ENCODE results near the gene PDE4A.
"Not testable (repeated sequence)": the region's sequence is repeated elsewhere in the genome, so short reads cannot be mapped to it uniquely, and the experiment has no call there.

The PDE4A gene

GRCh38 chr19:10407096-10407495 lies 13.2 kb upstream of the PDE4A start:
- Mint-ChIP-seq H3K27me3 (no peaks in the 10 kb centered on the region), H3K27ac (ENCODE audit: low read depth) (peak overlapping the region; percentile 68), H3K4me1 (peaks cover 80% of the 10 kb centered on the region), H3K4me3 (peak overlapping the region; percentile 46), H3K9me3 (no peaks in the 10 kb centered on the region), H3K36me3 (ENCODE audit: insufficient read depth) (peaks cover 16% of the 10 kb centered on the region)
- no peak for ATAC-seq (replicated peaks; ENCODE audit: extremely low read depth, poor library complexity, severe bottlenecking)
- DNase-seq (ENCODE audit: low spot score in 2 of 2): no peak

GRCh38 chr19:10408511-10409283 lies 11.6 kb upstream of the PDE4A start:
- Mint-ChIP-seq H3K4me1 (peaks cover 71% of the 10 kb centered on the region), H3K36me3 (ENCODE audit: insufficient read depth) (peaks cover 8% of the 10 kb centered on the region), H3K27ac (ENCODE audit: low read depth) (peak overlapping the region; percentile 91), H3K4me3 (peak overlapping the region; percentile 45), H3K9me3 (no peaks in the 10 kb centered on the region), H3K27me3 (no peaks in the 10 kb centered on the region)
- ATAC-seq (replicated peaks; ENCODE audit: extremely low read depth, poor library complexity, severe bottlenecking): peak; percentile 61
- DNase-seq (ENCODE audit: low spot score in 2 of 2): peak in 1 of 2 donors; percentile 50

- not testable (repeated sequence) for H3K9me3 Mint-ChIP-seq; ATAC-seq (replicated peaks; ENCODE audit: extremely low read depth, poor library complexity, severe bottlenecking); H3K27ac Mint-ChIP-seq (ENCODE audit: low read depth); H3K27me3 Mint-ChIP-seq; H3K4me3 Mint-ChIP-seq; H3K36me3 Mint-ChIP-seq (ENCODE audit: insufficient read depth); DNase-seq (ENCODE audit: low spot score in 2 of 2)
- H3K4me1 Mint-ChIP-seq: peaks cover 53% of the 10 kb centered on the region
Observed at GRCh38 chr19:10411224-10411623, 9.1 kb upstream of the PDE4A start.

GRCh38 chr19:10412257-10412977 lies 7.9 kb upstream of the PDE4A start:
- peaks cover 8% of the 10 kb centered on the region for H3K36me3 Mint-ChIP-seq (ENCODE audit: insufficient read depth)
- H3K4me1 Mint-ChIP-seq: peaks cover 51% of the 10 kb centered on the region
- H3K27ac Mint-ChIP-seq (ENCODE audit: low read depth): peak overlapping the region; percentile 61
- H3K4me3 Mint-ChIP-seq: peak overlapping the region; percentile 31
- peaks cover 10% of the 10 kb centered on the region for H3K27me3 Mint-ChIP-seq
- no peak for DNase-seq (ENCODE audit: low spot score in 2 of 2)
- ATAC-seq (replicated peaks; ENCODE audit: extremely low read depth, poor library complexity, severe bottlenecking): peak; percentile 37
- no peaks in the 10 kb centered on the region for H3K9me3 Mint-ChIP-seq

- H3K4me3 Mint-ChIP-seq: peak overlapping the region; percentile 68
- peak overlapping the region; percentile 96 for H3K27ac Mint-ChIP-seq (ENCODE audit: low read depth)
- peaks cover 42% of the 10 kb centered on the region for H3K27me3 Mint-ChIP-seq
- H3K36me3 Mint-ChIP-seq (ENCODE audit: insufficient read depth): peaks cover 20% of the 10 kb centered on the region
- ATAC-seq (replicated peaks; ENCODE audit: extremely low read depth, poor library complexity, severe bottlenecking) (no peak), DNase-seq (ENCODE audit: low spot score in 2 of 2) (no peak)
- H3K4me1 Mint-ChIP-seq: peaks cover 51% of the 10 kb centered on the region
- H3K9me3 Mint-ChIP-seq: no peaks in the 10 kb centered on the region
Observed at GRCh38 chr19:10416083-10416379, 4.3 kb upstream of the PDE4A start.

- peak; percentile 99 to 100 for DNase-seq (ENCODE audit: low spot score in 2 of 2)
- H3K36me3 Mint-ChIP-seq (ENCODE audit: insufficient read depth): peaks cover 20% of the 10 kb centered on the region
- peaks cover 48% of the 10 kb centered on the region for H3K27me3 Mint-ChIP-seq
- peak; percentile 74 for ATAC-seq (replicated peaks; ENCODE audit: extremely low read depth, poor library complexity, severe bottlenecking)
- H3K9me3 Mint-ChIP-seq: no peaks in the 10 kb centered on the region
- peaks cover 51% of the 10 kb centered on the region for H3K4me1 Mint-ChIP-seq
- peak overlapping the region; percentile 68 for H3K4me3 Mint-ChIP-seq
- peak overlapping the region; percentile 96 for H3K27ac Mint-ChIP-seq (ENCODE audit: low read depth)
Observed at GRCh38 chr19:10416380-10417257, 3.7 kb upstream of the PDE4A start.

GRCh38 chr19:10417541-10418234 lies 2.6 kb upstream of the PDE4A start:
- peak overlapping the region; percentile 79 for H3K27ac Mint-ChIP-seq (ENCODE audit: low read depth)
- peak overlapping the region; percentile 33 for H3K4me3 Mint-ChIP-seq
- no peak for DNase-seq (ENCODE audit: low spot score in 2 of 2)
- no peak for ATAC-seq (replicated peaks; ENCODE audit: extremely low read depth, poor library complexity, severe bottlenecking)
- H3K27me3 Mint-ChIP-seq: peaks cover 57% of the 10 kb centered on the region
- H3K9me3 Mint-ChIP-seq: no peaks in the 10 kb centered on the region
- H3K4me1 Mint-ChIP-seq: peaks cover 47% of the 10 kb centered on the region
- H3K36me3 Mint-ChIP-seq (ENCODE audit: insufficient read depth): peaks cover 20% of the 10 kb centered on the region

- H3K9me3 Mint-ChIP-seq: no peaks in the 10 kb centered on the region
- peak overlapping the region; percentile 33 for H3K4me3 Mint-ChIP-seq
- DNase-seq (ENCODE audit: low spot score in 2 of 2): no peak
- peaks cover 57% of the 10 kb centered on the region for H3K27me3 Mint-ChIP-seq
- peaks cover 20% of the 10 kb centered on the region for H3K36me3 Mint-ChIP-seq (ENCODE audit: insufficient read depth)
- no peak for ATAC-seq (replicated peaks; ENCODE audit: extremely low read depth, poor library complexity, severe bottlenecking)
- H3K4me1 Mint-ChIP-seq: peaks cover 47% of the 10 kb centered on the region
- peak overlapping the region; percentile 79 for H3K27ac Mint-ChIP-seq (ENCODE audit: low read depth)
Observed at GRCh38 chr19:10418235-10418484, 2.2 kb upstream of the PDE4A start.

GRCh38 chr19:10418485-10419199 lies 1.7 kb upstream of the PDE4A start:
- Mint-ChIP-seq H3K4me3 (peak overlapping the region; percentile 33), H3K27ac (ENCODE audit: low read depth) (peak overlapping the region; percentile 79), H3K4me1 (peaks cover 50% of the 10 kb centered on the region), H3K27me3 (peaks cover 57% of the 10 kb centered on the region), H3K9me3 (no peaks in the 10 kb centered on the region), H3K36me3 (ENCODE audit: insufficient read depth) (peaks cover 20% of the 10 kb centered on the region)
- DNase-seq (ENCODE audit: low spot score in 2 of 2) (no peak), ATAC-seq (replicated peaks; ENCODE audit: extremely low read depth, poor library complexity, severe bottlenecking) (no peak)

GRCh38 chr19:10419200-10419645 lies 1.1 kb upstream of the PDE4A start:
- DNase-seq (ENCODE audit: low spot score in 2 of 2): no peak
- no peak for ATAC-seq (replicated peaks; ENCODE audit: extremely low read depth, poor library complexity, severe bottlenecking)
- peaks cover 57% of the 10 kb centered on the region for H3K27me3 Mint-ChIP-seq
- H3K4me1 Mint-ChIP-seq: peaks cover 56% of the 10 kb centered on the region
- peaks cover 20% of the 10 kb centered on the region for H3K36me3 Mint-ChIP-seq (ENCODE audit: insufficient read depth)
- peak overlapping the region; percentile 77 for H3K4me3 Mint-ChIP-seq
- peak overlapping the region; percentile 79 for H3K27ac Mint-ChIP-seq (ENCODE audit: low read depth)
- H3K9me3 Mint-ChIP-seq: no peaks in the 10 kb centered on the region

- peak in 1 of 2 donors; percentile 43 for DNase-seq (ENCODE audit: low spot score in 2 of 2)
- peak; percentile 22 for ATAC-seq (replicated peaks; ENCODE audit: extremely low read depth, poor library complexity, severe bottlenecking)
- peaks cover 60% of the 10 kb centered on the region for H3K4me1 Mint-ChIP-seq
- peaks cover 24% of the 10 kb centered on the region for H3K36me3 Mint-ChIP-seq (ENCODE audit: insufficient read depth)
- H3K27ac Mint-ChIP-seq (ENCODE audit: low read depth): peak overlapping the region; percentile 79
- H3K9me3 Mint-ChIP-seq: no peaks in the 10 kb centered on the region
- peaks cover 57% of the 10 kb centered on the region for H3K27me3 Mint-ChIP-seq
- peak overlapping the region; percentile 77 for H3K4me3 Mint-ChIP-seq
Observed at GRCh38 chr19:10419646-10420443, 493 bp upstream of the PDE4A start.
